GM12873 (cell line): ENCODE results near the gene S100A6.
A peak's percentile ranks its signal among the peaks of the same experiment; 100 is the strongest.

ENCODE experiments used
- CTCF ChIP-seq: IDR thresholded peaks from 2 replicates; pipeline ENCODE4 v1.5.1; 2012; ENCODE audit warnings: low read depth, mild to moderate bottlenecking, moderate library complexity, low read length, control low read depth; ENCODE audit not compliant: insufficient read depth; ENCODE audit errors: missing control alignments

S100A6 gene

DNA sequence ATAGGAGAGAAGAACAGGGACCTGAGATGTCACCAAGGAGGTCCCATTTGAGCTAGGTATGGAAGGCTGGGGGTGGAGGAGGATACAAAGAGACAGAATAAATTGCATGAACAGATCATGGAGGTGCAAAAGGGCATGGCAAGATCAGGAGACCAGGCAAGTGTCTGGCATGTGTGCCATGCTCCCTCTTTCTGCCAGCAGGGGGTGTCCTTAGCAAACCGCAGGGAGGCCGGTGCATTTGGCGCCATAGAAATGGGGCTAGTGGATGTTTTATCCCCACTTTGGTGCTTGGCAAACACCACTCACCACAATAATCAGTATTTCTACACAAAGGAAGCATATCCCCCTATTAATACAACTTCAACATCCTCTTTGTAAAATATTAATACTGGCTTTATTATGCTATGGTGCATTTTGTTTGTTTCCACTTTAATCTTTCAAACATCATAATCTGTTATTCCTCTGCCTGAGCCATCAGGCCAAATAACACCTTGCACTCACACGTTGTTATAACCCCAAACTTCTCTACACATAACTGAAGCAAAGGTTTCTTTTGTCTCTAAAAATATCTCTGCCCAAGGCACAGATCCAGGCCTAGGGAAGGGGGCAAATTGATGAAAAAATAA lies 25.9 kb downstream of the S100A6 start:
- peak; percentile 92 for TF ChIP-seq CTCF

DNA sequence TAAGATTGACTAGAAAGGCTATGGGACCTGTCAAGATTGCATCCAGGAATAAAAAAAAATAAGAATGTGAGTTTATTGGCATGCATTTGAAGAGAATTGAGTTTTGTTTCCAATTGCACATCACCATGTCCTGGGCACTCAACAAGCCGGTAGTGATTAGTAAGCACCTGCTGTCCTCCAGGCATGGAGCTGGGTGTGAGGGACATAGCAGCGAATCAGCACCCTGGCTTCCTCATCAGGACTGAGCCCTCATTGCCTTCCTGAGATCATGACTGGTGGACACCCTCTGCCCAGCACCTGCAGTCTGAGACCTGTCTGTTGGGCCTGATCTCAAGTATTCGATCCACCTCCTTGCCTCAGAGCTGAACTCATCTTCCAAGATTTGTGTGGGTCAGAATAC lies 26.8 kb downstream of the S100A6 start:
- no peak for TF ChIP-seq CTCF

DNA sequence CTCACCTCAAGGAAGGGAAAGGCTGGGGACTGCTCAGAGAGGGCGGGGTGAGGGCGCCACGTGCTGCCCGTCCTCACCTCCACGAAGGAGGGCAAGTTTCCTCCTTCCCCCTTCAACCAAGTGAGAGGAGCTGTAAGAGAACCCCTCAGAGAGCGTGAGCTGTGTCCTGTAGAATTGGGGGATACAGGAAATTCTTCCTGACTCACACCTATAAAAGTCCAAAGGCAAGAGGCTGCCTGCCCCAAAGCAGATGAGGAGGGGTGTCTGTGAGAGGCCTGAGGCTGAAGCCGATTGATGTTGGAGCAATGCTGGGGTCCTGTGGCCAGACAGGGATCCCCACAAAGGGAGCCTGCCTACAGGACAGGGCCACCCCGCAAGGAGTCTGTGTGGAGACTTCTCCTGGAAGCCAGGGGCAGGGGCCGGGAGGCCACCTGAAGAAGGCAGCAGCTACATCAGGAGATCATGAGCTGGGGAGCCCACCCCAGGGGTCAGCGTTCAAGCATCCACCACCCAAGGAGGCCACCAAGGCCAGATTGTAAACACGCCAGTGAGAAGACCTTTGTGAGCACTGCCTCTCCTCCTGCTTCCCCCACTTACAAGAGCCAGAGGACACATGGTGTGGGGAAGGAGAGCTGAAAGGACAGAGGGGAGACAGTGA lies 27.7 kb downstream of the S100A6 start:
- no peak for TF ChIP-seq CTCF

- no peak for TF ChIP-seq CTCF
Measured at GRCh38 chr1:153506831-153507413, 28.9 kb downstream of the S100A6 start.

GRCh38 chr1:153506386-153506785 lies 29.4 kb downstream of the S100A6 start:
- no peak for TF ChIP-seq CTCF

GRCh38 chr1:153505576-153505975 lies 30.2 kb downstream of the S100A6 start:
- no peak for TF ChIP-seq CTCF

GRCh38 chr1:153503766-153504165 lies 32.0 kb downstream of the S100A6 start:
- no peak for TF ChIP-seq CTCF
